ENCODE results near the gene HTR3B. TPM values are rescaled to one million over a fixed set of nuclear protein-coding genes. Genes with fewer than 3 reads are reported as not detected.
"Not testable (repeated sequence)": the region's sequence is repeated elsewhere in the genome, so short reads cannot be mapped to it uniquely, and the experiment has no call there.

The HTR3B gene
- polyA plus RNA-seq, 1 donor from 2014 or later = not detected

GRCh38 chr11:113876074-113876797 lies 28.4 kb upstream of the HTR3B start:
- no peaks in the 10 kb centered on the region for H3K27me3 Mint-ChIP-seq
- H3K4me3 Mint-ChIP-seq = peak overlapping the region; percentile 97 to 99 (median 98)
- peaks cover 0 to 4% (median 0%) of the 10 kb centered on the region in 3 donors for H3K9me3 Mint-ChIP-seq
- peaks cover 5% of the 10 kb centered on the region for H3K36me3 Mint-ChIP-seq
- peaks cover 38 to 44% (median 40%) of the 10 kb centered on the region in 3 donors for H3K4me1 Mint-ChIP-seq
- peak overlapping the region; percentile 97 to 99 (median 98) for H3K27ac Mint-ChIP-seq

GRCh38 chr11:113876798-113877669 lies 27.6 kb upstream of the HTR3B start:
- Mint-ChIP-seq H3K9me3 (peaks cover 0 to 4% (median 0%) of the 10 kb centered on the region in 3 donors), H3K4me1 (peaks cover 32 to 39% (median 35%) of the 10 kb centered on the region in 3 donors), H3K27ac (peak overlapping the region; percentile 76 to 99 (median 97)), H3K36me3 (peaks cover 3% of the 10 kb centered on the region), H3K4me3 (peak overlapping the region; percentile 97 to 99 (median 98)), H3K27me3 (no peaks in the 10 kb centered on the region)

GRCh38 chr11:113877670-113878055 lies 26.9 kb upstream of the HTR3B start:
- H3K36me3 Mint-ChIP-seq = peaks cover 2% of the 10 kb centered on the region
- peak overlapping the region in 2 of 4 donors; percentile 10 to 97 for H3K4me3 Mint-ChIP-seq
- H3K27ac Mint-ChIP-seq = peak overlapping the region in 1 of 3 donors; percentile 97
- H3K27me3 Mint-ChIP-seq = no peaks in the 10 kb centered on the region
- peaks cover 0 to 4% (median 0%) of the 10 kb centered on the region in 3 donors for H3K9me3 Mint-ChIP-seq
- peaks cover 28 to 33% (median 32%) of the 10 kb centered on the region in 3 donors for H3K4me1 Mint-ChIP-seq

- H3K27me3 Mint-ChIP-seq, H3K9me3 Mint-ChIP-seq, H3K36me3 Mint-ChIP-seq: not testable (repeated sequence)
- Mint-ChIP-seq H3K4me3 (peak overlapping the region in 1 of 4 donors; percentile 81), H3K4me1 (peaks cover 16 to 20% (median 20%) of the 10 kb centered on the region in 3 donors), H3K27ac (peak overlapping the region in 1 of 3 donors; percentile 56)
Observed at GRCh38 chr11:113879446-113879845, 25.1 kb upstream of the HTR3B start.

- Mint-ChIP-seq H3K9me3 (peaks cover 0 to 4% (median 0%) of the 10 kb centered on the region in 3 donors), H3K36me3 (peaks cover 2% of the 10 kb centered on the region), H3K27ac (no peak overlapping the region), H3K27me3 (no peaks in the 10 kb centered on the region), H3K4me1 (peaks cover 10 to 12% (median 11%) of the 10 kb centered on the region in 3 donors), H3K4me3 (no peak overlapping the region)
Observed at GRCh38 chr11:113880971-113881370, 23.6 kb upstream of the HTR3B start.

- H3K9me3 Mint-ChIP-seq = peaks cover 0 to 4% (median 0%) of the 10 kb centered on the region in 3 donors
- H3K27me3 Mint-ChIP-seq = no peaks in the 10 kb centered on the region
- H3K4me3 Mint-ChIP-seq = no peak overlapping the region
- peaks cover 7% of the 10 kb centered on the region in 3 donors for H3K4me1 Mint-ChIP-seq
- H3K27ac Mint-ChIP-seq = no peak overlapping the region
- H3K36me3 Mint-ChIP-seq = peaks cover 2% of the 10 kb centered on the region
Observed at GRCh38 chr11:113881856-113882255, 22.7 kb upstream of the HTR3B start.

- H3K36me3 Mint-ChIP-seq = peaks cover 2% of the 10 kb centered on the region
- no peak overlapping the region for H3K4me3 Mint-ChIP-seq
- H3K4me1 Mint-ChIP-seq = no peaks in the 10 kb centered on the region
- H3K27me3 Mint-ChIP-seq = no peaks in the 10 kb centered on the region
- no peak overlapping the region for H3K27ac Mint-ChIP-seq
- peaks cover 0 to 2% (median 0%) of the 10 kb centered on the region in 3 donors for H3K9me3 Mint-ChIP-seq
Observed at GRCh38 chr11:113884361-113884836, 20.2 kb upstream of the HTR3B start.

- H3K27ac Mint-ChIP-seq = no peak overlapping the region
- no peaks in the 10 kb centered on the region for H3K9me3 Mint-ChIP-seq
- no peaks in the 10 kb centered on the region for H3K36me3 Mint-ChIP-seq
- no peaks in the 10 kb centered on the region for H3K4me1 Mint-ChIP-seq
- H3K4me3 Mint-ChIP-seq = no peak overlapping the region
- no peaks in the 10 kb centered on the region for H3K27me3 Mint-ChIP-seq
Observed at GRCh38 chr11:113885897-113886296, 18.7 kb upstream of the HTR3B start.

- H3K4me1 Mint-ChIP-seq = peaks cover 0 to 2% (median 0%) of the 10 kb centered on the region in 3 donors
- H3K27ac Mint-ChIP-seq = no peak overlapping the region
- H3K9me3 Mint-ChIP-seq = no peaks in the 10 kb centered on the region
- H3K36me3 Mint-ChIP-seq = no peaks in the 10 kb centered on the region
- H3K4me3 Mint-ChIP-seq = no peak overlapping the region
- H3K27me3 Mint-ChIP-seq = no peaks in the 10 kb centered on the region
Observed at GRCh38 chr11:113888848-113889247, 15.7 kb upstream of the HTR3B start.

GRCh38 chr11:113894421-113894996 lies 10.1 kb upstream of the HTR3B start:
- Mint-ChIP-seq H3K27me3 (no peaks in the 10 kb centered on the region), H3K36me3 (no peaks in the 10 kb centered on the region), H3K9me3 (no peaks in the 10 kb centered on the region), H3K4me3 (peak overlapping the region in 1 of 4 donors; percentile 47), H3K4me1 (peaks cover 7 to 20% (median 13%) of the 10 kb centered on the region in 3 donors), H3K27ac (peak overlapping the region in 1 of 3 donors; percentile 67)

- H3K27ac Mint-ChIP-seq = no peak overlapping the region
- H3K27me3 Mint-ChIP-seq = no peaks in the 10 kb centered on the region
- H3K36me3 Mint-ChIP-seq = no peaks in the 10 kb centered on the region
Observed at GRCh38 chr11:113895367-113896155, 9.0 kb upstream of the HTR3B start.

GRCh38 chr11:113896156-113896879 lies 8.3 kb upstream of the HTR3B start:
- Mint-ChIP-seq H3K36me3 (no peaks in the 10 kb centered on the region), H3K9me3 (no peaks in the 10 kb centered on the region), H3K27me3 (no peaks in the 10 kb centered on the region), H3K4me1 (peaks cover 7 to 20% (median 12%) of the 10 kb centered on the region in 3 donors), H3K27ac (peak overlapping the region in 1 of 3 donors; percentile 7), H3K4me3 (peak overlapping the region in 1 of 4 donors; percentile 0)

More at GRCh38 chr11:113895367-113896155, 9.0 kb upstream of the HTR3B start:
- Mint-ChIP-seq H3K9me3 (no peaks in the 10 kb centered on the region), H3K4me3 (no peak overlapping the region), H3K4me1 (peaks cover 7 to 20% (median 13%) of the 10 kb centered on the region in 3 donors)

GRCh38 chr11:113901141-113901540 lies 3.5 kb upstream of the HTR3B start:
- Mint-ChIP-seq H3K4me1 (peaks cover 5 to 14% (median 9%) of the 10 kb centered on the region in 3 donors), H3K36me3 (no peaks in the 10 kb centered on the region), H3K4me3 (no peak overlapping the region), H3K9me3 (no peaks in the 10 kb centered on the region), H3K27ac (peak overlapping the region in 1 of 3 donors; percentile 6), H3K27me3 (peaks cover 1% of the 10 kb centered on the region)
